ENCODE results near the gene ANKRD44.

The ANKRD44 gene

DNA sequence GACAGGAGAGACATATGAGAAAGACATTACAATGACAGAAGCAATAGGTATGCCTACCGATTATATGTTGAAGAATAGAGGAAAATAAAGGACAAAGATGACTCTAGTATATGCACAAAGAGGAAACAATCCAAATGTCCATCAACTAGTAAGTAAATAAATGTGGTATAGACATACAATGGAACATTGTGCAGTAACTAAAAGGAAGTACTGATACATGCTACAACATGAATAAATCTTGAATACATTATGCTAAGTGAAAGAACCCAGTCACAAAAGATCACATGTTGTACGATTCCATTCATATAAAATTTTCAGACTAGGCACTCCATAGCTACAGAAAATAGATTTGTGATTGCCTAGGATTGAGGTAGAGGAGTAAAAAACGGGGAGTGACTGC lies 355.5 kb downstream of the ANKRD44 start:
- TF ChIP-seq POLR2AphosphoS5 (IDR thresholded peaks at IDR 0.05; ENCODE audit: low read depth, low read length): no peak
- TF ChIP-seq, protein P1, sequence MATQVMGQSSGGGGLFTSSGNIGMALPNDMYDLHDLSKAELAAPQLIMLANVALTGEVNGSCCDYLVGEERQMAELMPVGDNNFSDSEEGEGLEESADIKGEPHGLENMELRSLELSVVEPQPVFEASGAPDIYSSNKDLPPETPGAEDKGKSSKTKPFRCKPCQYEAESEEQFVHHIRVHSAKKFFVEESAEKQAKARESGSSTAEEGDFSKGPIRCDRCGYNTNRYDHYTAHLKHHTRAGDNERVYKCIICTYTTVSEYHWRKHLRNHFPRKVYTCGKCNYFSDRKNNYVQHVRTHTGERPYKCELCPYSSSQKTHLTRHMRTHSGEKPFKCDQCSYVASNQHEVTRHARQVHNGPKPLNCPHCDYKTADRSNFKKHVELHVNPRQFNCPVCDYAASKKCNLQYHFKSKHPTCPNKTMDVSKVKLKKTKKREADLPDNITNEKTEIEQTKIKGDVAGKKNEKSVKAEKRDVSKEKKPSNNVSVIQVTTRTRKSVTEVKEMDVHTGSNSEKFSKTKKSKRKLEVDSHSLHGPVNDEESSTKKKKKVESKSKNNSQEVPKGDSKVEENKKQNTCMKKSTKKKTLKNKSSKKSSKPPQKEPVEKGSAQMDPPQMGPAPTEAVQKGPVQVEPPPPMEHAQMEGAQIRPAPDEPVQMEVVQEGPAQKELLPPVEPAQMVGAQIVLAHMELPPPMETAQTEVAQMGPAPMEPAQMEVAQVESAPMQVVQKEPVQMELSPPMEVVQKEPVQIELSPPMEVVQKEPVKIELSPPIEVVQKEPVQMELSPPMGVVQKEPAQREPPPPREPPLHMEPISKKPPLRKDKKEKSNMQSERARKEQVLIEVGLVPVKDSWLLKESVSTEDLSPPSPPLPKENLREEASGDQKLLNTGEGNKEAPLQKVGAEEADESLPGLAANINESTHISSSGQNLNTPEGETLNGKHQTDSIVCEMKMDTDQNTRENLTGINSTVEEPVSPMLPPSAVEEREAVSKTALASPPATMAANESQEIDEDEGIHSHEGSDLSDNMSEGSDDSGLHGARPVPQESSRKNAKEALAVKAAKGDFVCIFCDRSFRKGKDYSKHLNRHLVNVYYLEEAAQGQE (IDR thresholded peaks at IDR 0.05; ENCODE audit: insufficient read depth in 1 of 2, low read depth in 2 of 2, low read length in 2 of 2): no peak
- no peak for TF ChIP-seq SIN3A (IDR thresholded peaks at IDR 0.05; ENCODE audit: borderline replicate concordance, insufficient read depth, low read length)
- TF ChIP-seq FOXP2 (optimal IDR thresholded peaks at IDR 0.05; ENCODE audit: borderline replicate concordance, extremely low read depth, extremely low read length, insufficient read depth): no peak
- no peak for TF ChIP-seq TAF1 (IDR thresholded peaks at IDR 0.05; ENCODE audit: borderline replicate concordance, insufficient read depth, low read length)

DNA sequence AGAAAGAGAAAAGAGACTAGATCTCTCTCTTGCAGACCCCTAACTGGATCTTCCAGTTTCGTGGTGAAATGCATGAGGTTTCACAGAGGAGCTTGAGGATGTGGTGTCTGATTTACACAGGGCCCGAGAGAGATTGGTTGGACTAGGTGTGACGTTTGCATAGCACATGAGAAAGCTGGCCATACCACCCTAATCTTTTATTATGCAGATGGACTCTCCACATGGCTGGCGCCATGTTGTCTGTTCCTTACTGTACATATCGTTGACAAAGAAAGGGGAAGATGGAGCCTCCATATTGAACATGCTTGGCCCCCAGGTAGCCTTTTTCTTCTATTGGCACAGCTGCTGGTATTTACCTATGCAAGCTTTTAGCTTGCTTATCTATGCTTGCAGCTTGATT lies 356.6 kb downstream of the ANKRD44 start:
- TF ChIP-seq, protein P1 (IDR thresholded peaks at IDR 0.05; ENCODE audit: insufficient read depth in 1 of 2, low read depth in 2 of 2, low read length in 2 of 2): no peak
- TF ChIP-seq POLR2AphosphoS5 (IDR thresholded peaks at IDR 0.05; ENCODE audit: low read depth, low read length) (no peak), SIN3A (IDR thresholded peaks at IDR 0.05; ENCODE audit: borderline replicate concordance, insufficient read depth, low read length) (no peak), FOXP2 (optimal IDR thresholded peaks at IDR 0.05; ENCODE audit: borderline replicate concordance, extremely low read depth, extremely low read length, insufficient read depth) (no peak), TAF1 (IDR thresholded peaks at IDR 0.05; ENCODE audit: borderline replicate concordance, insufficient read depth, low read length) (no peak)

DNA sequence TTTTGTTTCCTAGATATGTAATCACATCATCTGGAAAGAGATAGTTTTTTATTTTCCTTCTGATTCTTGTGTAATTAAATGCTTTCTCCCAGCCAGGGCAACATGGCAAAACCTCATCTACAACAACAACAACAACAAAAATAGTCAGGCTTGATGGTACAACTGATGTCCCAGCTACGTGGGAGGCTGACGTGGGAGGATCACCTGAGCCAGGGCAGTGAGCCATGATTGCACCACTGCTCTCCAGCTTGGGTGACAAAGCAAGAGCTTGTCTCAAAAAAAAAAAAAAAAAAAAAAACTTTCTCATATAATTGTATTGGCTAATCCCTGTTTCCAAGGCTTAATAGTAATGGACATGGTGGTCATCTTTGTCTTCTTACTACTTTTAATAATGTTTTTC lies 357.6 kb downstream of the ANKRD44 start:
- TF ChIP-seq, protein P1 (IDR thresholded peaks at IDR 0.05; ENCODE audit: insufficient read depth in 1 of 2, low read depth in 2 of 2, low read length in 2 of 2): no peak
- TF ChIP-seq SIN3A (IDR thresholded peaks at IDR 0.05; ENCODE audit: borderline replicate concordance, insufficient read depth, low read length) (no peak), TAF1 (IDR thresholded peaks at IDR 0.05; ENCODE audit: borderline replicate concordance, insufficient read depth, low read length) (no peak), FOXP2 (optimal IDR thresholded peaks at IDR 0.05; ENCODE audit: borderline replicate concordance, extremely low read depth, extremely low read length, insufficient read depth) (no peak), POLR2AphosphoS5 (IDR thresholded peaks at IDR 0.05; ENCODE audit: low read depth, low read length) (no peak)

DNA sequence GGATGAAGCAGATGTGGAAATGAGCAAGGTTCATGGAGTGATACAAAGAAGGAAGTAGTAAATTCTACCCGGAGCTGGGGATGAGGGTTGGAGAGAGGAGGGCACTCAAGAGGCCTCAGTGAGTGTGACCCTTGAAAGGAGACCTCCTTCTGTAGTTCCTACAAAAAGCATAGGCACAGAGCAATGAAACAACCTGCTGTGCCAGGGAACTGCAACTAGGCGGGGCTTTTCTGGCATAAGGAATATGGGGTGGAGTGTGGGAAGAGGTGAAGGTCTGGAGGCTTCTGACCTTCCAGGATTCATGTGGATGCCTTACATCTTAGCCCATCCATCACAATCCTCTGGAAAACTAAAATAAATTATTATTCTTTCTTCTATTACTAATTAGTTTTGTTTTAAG lies 358.6 kb downstream of the ANKRD44 start:
- TF ChIP-seq TAF1 (IDR thresholded peaks at IDR 0.05; ENCODE audit: borderline replicate concordance, insufficient read depth, low read length) (no peak), SIN3A (IDR thresholded peaks at IDR 0.05; ENCODE audit: borderline replicate concordance, insufficient read depth, low read length) (no peak), FOXP2 (optimal IDR thresholded peaks at IDR 0.05; ENCODE audit: borderline replicate concordance, extremely low read depth, extremely low read length, insufficient read depth) (no peak), POLR2AphosphoS5 (IDR thresholded peaks at IDR 0.05; ENCODE audit: low read depth, low read length) (no peak)
- TF ChIP-seq, protein P1 (IDR thresholded peaks at IDR 0.05; ENCODE audit: insufficient read depth in 1 of 2, low read depth in 2 of 2, low read length in 2 of 2): no peak

DNA sequence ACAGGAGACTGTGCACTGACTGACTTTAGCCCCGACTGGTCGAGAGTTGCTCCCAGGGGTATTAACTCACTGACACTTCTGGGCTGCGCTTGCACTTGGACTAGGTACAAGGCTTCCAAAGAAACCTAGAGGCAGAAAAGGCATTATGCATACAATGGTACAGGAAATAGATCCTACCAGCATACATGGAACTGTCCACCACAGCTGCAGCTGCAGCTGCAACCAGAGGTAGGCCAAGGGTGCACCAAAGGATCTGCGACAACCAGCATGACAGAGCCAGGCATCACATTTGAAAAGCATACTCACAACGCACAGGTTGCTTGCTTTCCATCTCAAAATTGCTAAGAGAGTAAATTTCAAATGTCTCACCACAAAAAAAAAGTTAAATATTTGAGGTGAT lies 361.5 kb downstream of the ANKRD44 start:
- TF ChIP-seq FOXP2 (optimal IDR thresholded peaks at IDR 0.05; ENCODE audit: borderline replicate concordance, extremely low read depth, extremely low read length, insufficient read depth): no peak
- TF ChIP-seq, protein P1 (IDR thresholded peaks at IDR 0.05; ENCODE audit: insufficient read depth in 1 of 2, low read depth in 2 of 2, low read length in 2 of 2): peak; percentile 68 to 84

Measured in PFSK-1 (cell line).